GM18498 (cell line): ENCODE measurements around the gene PSEN2.
A peak's percentile ranks its signal among the peaks of the same experiment; 100 is the strongest.

Experiments
- ATAC-seq: cut with Tn5 transposase; IDR thresholded peaks from one replicate; pipeline ENCODE4 v1.9.1; 2021; ENCODE audit warnings: mild to moderate bottlenecking, moderate library complexity; ENCODE audit not compliant: unreplicated experiment

Gene PSEN2

GRCh38 chr1:226863446-226863845 lies 7.0 kb upstream of the PSEN2 start:
- ATAC-seq: no peak

GRCh38 chr1:226864311-226864710 lies 6.1 kb upstream of the PSEN2 start:
- no peak for ATAC-seq

GRCh38 chr1:226865590-226865989 lies 4.8 kb upstream of the PSEN2 start:
- no peak for ATAC-seq

GRCh38 chr1:226867461-226868054 lies 2.9 kb upstream of the PSEN2 start:
- ATAC-seq: no peak

GRCh38 chr1:226868726-226869125 lies 1.7 kb upstream of the PSEN2 start:
- ATAC-seq: no peak

- no peak for ATAC-seq
Measured at GRCh38 chr1:226870026-226870400, 403 bp upstream of the PSEN2 start.

- ATAC-seq: no peak
Measured at GRCh38 chr1:226871636-226872327, 1.4 kb downstream of the PSEN2 start.

GRCh38 chr1:226872437-226872836 lies 2.0 kb downstream of the PSEN2 start:
- no peak for ATAC-seq

GRCh38 chr1:226873771-226874578 lies 3.6 kb downstream of the PSEN2 start:
- no peak for ATAC-seq

- ATAC-seq: no peak
Measured at GRCh38 chr1:226874579-226875425, 4.4 kb downstream of the PSEN2 start.

- no peak for ATAC-seq
Measured at GRCh38 chr1:226875641-226876295, 5.4 kb downstream of the PSEN2 start.

- no peak for ATAC-seq
Measured at GRCh38 chr1:226877669-226878068, 7.3 kb downstream of the PSEN2 start.

- no peak for ATAC-seq
Measured at GRCh38 chr1:226880372-226881287, 10.2 kb downstream of the PSEN2 start.

GRCh38 chr1:226881515-226882185 lies 11.2 kb downstream of the PSEN2 start:
- no peak for ATAC-seq

- ATAC-seq: peak; percentile 9
Measured at GRCh38 chr1:226882187-226882586, 11.8 kb downstream of the PSEN2 start.

GRCh38 chr1:226882631-226883409 lies 12.4 kb downstream of the PSEN2 start:
- peak; percentile 97 for ATAC-seq

GRCh38 chr1:226883630-226884029 lies 13.2 kb downstream of the PSEN2 start:
- ATAC-seq: no peak

GRCh38 chr1:226884116-226884625 lies 13.8 kb downstream of the PSEN2 start:
- ATAC-seq: no peak
